Measurements from ENCODE around the gene CAMK4.
"Not testable (repeated sequence)": the region's sequence is repeated elsewhere in the genome, so short reads cannot be mapped to it uniquely, and the experiment has no call there.

The CAMK4 gene

DNA sequence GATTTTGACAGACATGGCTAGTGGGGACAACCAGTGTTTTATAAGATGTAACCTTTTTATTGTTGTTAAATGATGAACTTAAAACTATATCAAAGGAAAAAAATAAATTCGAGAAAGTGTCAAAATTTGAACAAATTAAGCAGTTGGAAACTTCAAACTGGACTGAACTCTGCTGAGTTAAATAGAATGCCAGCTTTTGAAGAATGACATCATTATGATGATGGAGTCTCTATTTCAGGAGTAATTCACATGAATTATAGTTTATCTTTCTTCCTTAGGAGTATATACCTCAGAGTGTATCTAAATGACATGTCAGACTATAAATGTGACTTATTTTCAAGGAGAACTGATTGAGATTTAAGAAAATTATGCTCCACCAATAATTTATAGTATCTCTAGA lies 125.2 kb downstream of the CAMK4 start:
- TF ChIP-seq, protein P1, sequence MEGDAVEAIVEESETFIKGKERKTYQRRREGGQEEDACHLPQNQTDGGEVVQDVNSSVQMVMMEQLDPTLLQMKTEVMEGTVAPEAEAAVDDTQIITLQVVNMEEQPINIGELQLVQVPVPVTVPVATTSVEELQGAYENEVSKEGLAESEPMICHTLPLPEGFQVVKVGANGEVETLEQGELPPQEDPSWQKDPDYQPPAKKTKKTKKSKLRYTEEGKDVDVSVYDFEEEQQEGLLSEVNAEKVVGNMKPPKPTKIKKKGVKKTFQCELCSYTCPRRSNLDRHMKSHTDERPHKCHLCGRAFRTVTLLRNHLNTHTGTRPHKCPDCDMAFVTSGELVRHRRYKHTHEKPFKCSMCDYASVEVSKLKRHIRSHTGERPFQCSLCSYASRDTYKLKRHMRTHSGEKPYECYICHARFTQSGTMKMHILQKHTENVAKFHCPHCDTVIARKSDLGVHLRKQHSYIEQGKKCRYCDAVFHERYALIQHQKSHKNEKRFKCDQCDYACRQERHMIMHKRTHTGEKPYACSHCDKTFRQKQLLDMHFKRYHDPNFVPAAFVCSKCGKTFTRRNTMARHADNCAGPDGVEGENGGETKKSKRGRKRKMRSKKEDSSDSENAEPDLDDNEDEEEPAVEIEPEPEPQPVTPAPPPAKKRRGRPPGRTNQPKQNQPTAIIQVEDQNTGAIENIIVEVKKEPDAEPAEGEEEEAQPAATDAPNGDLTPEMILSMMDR (IDR thresholded peaks at IDR 0.05; ENCODE audit: borderline replicate concordance, insufficient read depth, low read depth, low read length), result no peak

DNA sequence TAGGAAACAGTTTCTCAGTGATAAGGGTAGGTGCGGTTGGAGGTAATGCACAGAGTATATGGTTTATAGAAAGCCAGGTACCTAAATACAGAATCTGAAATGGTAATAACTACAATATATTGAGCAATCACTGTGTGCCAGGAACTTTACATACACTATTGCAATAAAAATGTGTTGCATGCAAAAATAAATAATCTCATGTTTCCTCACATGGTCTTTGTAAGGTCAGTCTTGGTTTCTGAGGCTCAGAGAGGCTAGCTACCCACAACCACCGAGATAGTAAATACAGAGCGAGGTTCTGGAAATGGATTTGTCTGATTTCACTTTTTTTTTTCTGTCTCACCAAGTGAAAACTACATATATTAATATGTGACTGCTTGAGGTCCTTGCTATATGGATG lies 128.9 kb downstream of the CAMK4 start:
- TF ChIP-seq, protein P1 (IDR thresholded peaks at IDR 0.05; ENCODE audit: borderline replicate concordance, insufficient read depth, low read depth, low read length), result no peak
- no peak overlapping the region for H3K4me3 ChIP-seq (ENCODE audit: low read depth, low read length)

More for the DNA sequence above, 125.2 kb downstream of the CAMK4 start:
- H3K4me3 ChIP-seq (ENCODE audit: low read depth, low read length), result no peak overlapping the region

DNA sequence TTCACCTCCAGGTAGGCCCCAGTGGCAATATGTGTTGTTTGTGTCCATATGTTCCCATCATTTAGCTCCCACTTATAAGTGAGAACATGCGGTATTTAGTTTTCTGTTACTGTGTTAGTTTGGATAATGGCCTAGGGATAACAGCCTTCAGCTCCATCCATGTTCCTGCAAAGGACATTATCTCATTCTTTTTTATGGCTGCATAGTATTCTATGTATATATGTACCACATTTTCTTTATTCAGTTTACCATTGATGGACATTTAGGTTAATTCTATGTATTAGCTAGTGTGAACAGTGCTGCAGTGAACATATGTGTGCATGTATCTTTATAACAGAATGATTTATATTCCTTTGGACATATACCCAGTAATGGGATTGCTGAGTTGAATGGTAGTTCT lies 134.5 kb downstream of the CAMK4 start:
- H3K4me3 ChIP-seq (ENCODE audit: low read depth, low read length), result not testable (repeated sequence)

DNA sequence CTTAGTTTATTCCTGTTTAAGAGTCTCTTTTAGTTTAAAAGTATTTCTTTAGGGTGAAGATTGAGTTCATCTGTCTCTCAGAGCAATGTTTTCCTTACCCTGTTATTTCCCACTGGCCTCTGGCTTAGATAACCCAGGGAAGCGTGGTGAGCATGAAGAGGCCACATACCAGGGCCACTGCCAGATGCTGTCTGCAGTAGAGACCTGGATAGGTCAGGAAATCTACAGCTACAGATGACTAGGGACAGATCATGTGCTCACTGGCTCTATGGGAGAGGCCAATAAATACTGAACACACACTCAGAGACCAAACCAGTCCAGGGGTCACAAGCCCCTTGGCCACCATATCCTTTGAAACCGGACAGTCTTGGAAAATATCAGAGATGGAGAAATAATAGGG lies 136.0 kb downstream of the CAMK4 start:
- TF ChIP-seq, protein P1 (IDR thresholded peaks at IDR 0.05; ENCODE audit: borderline replicate concordance, insufficient read depth, low read depth, low read length), result no peak
- no peak overlapping the region for H3K4me3 ChIP-seq (ENCODE audit: low read depth, low read length)

DNA sequence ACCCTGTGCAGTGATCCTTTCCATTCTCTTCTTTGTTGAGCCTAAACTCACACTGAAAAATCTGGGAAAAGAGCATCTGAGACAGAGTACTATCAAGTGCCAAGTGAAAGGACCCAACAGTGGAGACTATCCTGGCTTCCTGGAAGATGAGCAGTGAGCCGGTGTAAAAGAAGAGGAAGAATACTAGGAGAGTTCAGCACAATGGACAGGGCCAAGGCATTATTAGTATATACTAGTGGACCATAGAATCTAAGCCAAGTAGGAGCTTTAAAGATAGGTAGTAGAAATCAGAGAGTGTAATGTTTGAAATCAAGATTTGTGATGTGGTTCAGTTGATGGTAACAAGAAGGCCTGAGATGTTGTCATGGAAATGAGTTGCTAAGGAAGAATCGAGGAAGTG lies 140.8 kb downstream of the CAMK4 start:
- TF ChIP-seq, protein P1 (IDR thresholded peaks at IDR 0.05; ENCODE audit: borderline replicate concordance, insufficient read depth, low read depth, low read length), result no peak

DNA sequence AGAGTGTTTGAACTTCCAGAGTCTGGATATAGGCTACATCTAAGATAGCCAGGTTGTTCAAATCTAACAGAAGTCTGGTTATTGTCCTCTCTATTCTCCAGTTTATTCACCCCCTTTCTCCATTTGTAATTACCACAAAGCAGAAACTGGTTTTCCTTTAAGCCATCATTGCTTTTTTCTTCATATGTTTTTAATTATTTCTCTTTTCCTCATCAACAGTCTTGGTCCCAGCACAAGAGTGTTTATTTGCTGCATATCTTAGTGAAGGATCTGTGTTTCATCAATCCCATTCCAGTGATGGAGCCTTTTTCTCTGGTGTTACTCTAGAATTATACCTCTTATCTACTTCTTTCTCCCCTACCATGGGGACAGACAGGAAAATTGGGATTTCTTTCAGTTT lies 142.2 kb downstream of the CAMK4 start:
- TF ChIP-seq, protein P1 (IDR thresholded peaks at IDR 0.05; ENCODE audit: borderline replicate concordance, insufficient read depth, low read depth, low read length), result no peak
- H3K4me3 ChIP-seq (ENCODE audit: low read depth, low read length), result no peak overlapping the region

More for the DNA sequence above, 140.8 kb downstream of the CAMK4 start:
- H3K4me3 ChIP-seq (ENCODE audit: low read depth, low read length), result no peak overlapping the region

DNA sequence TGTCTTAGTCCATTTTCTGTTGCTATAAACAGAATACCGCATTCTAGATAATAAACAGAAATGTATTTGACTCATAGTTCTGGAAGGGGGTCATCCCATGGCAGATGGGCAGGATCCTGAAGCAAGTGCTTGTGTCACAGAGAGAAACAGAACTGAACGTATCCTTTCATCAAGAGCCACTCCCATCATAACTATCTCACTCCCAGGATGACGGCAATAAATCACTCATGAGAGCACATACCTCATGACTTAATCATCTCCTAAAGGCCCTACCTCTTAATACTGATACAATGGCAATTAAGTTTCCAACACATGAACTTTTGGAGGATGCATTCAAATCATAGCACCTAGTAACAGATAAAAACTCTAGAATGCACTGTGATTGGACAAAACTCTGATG lies 142.9 kb downstream of the CAMK4 start:
- H3K4me3 ChIP-seq (ENCODE audit: low read depth, low read length), result no peak overlapping the region

More for the DNA sequence above, 142.9 kb downstream of the CAMK4 start:
- TF ChIP-seq, protein P1 (IDR thresholded peaks at IDR 0.05; ENCODE audit: borderline replicate concordance, insufficient read depth, low read depth, low read length), result no peak

All from GM12875 (cell line).